ENCODE results near the gene GAD1.

DNA sequence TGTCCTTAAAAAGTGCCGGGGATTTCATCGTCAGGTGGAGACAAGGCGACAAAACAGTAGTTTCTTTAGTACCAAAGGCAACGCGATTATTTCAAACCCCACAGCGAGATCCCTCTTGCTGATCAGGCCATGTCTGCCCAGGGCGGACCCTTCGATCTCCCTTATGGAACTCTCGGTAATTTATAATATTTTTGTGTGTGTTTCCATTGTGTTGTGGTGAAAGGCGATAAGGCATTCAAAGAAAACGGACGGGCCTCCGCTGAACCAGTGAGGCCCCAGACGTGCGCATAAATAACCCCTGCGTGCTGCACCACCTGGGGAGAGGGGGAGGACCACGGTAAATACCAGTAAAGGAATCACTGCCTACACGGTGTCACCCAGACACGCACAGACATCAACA lies 1.4 kb upstream of the GAD1 start:
- TF ChIP-seq, protein P1, sequence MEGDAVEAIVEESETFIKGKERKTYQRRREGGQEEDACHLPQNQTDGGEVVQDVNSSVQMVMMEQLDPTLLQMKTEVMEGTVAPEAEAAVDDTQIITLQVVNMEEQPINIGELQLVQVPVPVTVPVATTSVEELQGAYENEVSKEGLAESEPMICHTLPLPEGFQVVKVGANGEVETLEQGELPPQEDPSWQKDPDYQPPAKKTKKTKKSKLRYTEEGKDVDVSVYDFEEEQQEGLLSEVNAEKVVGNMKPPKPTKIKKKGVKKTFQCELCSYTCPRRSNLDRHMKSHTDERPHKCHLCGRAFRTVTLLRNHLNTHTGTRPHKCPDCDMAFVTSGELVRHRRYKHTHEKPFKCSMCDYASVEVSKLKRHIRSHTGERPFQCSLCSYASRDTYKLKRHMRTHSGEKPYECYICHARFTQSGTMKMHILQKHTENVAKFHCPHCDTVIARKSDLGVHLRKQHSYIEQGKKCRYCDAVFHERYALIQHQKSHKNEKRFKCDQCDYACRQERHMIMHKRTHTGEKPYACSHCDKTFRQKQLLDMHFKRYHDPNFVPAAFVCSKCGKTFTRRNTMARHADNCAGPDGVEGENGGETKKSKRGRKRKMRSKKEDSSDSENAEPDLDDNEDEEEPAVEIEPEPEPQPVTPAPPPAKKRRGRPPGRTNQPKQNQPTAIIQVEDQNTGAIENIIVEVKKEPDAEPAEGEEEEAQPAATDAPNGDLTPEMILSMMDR (IDR thresholded peaks at IDR 0.05): no peak
- TF ChIP-seq POLR2AphosphoS5 (IDR thresholded peaks at IDR 0.05): no peak
- no peak for TF ChIP-seq POLR2A (IDR thresholded peaks at IDR 0.05; ENCODE audit: low read depth)
- TF ChIP-seq EP300 (IDR thresholded peaks at IDR 0.05): no peak
